Brain microvascular endothelial cell (primary cell): ENCODE measurements around the gene CST9.

Source experiments
- DNase-seq: peaks from one replicate; pipeline ENCODE4 v3.0.0-alpha.2; 2020
- H3K27ac ChIP-seq: fragments of 250-450 bp; sonication (Bioruptor Pico); 2 replicates; pipeline ENCODE4 v1.5.1; 2020; ENCODE audit warnings: mild to moderate bottlenecking, moderate library complexity
- H3K27me3 ChIP-seq: fragments of 250-450 bp; sonication (Bioruptor Pico); replicated peaks from 2 replicates; pipeline ENCODE4 v1.5.1; 2020; ENCODE audit warnings: mild to moderate bottlenecking
- H3K36me3 ChIP-seq: fragments of 250-450 bp; sonication (Bioruptor Pico); replicated peaks from 2 replicates; pipeline ENCODE4 v1.5.1; 2020; ENCODE audit warnings: mild to moderate bottlenecking
- H3K4me3 ChIP-seq: 2 replicates; pipeline ENCODE4 v1.5.1; 2011; ENCODE audit warnings: low read depth, mild to moderate bottlenecking, control low read depth, low read length, moderate library complexity
- in situ Hi-C: cut with HindIII; loops from 2 replicates; pipeline ENCODE4 v1.10.0; 2017; ENCODE audit warnings: low sequenced_read_pairs, low pct_ligation_motif_present
- TF ChIP-seq, protein P1 (sequence below): IDR thresholded peaks from 2 replicates; pipeline ENCODE4 v1.5.1; 2011; ENCODE audit warnings: low read depth, mild to moderate bottlenecking, moderate library complexity, low read length, control low read depth, inconsistent platforms; ENCODE audit errors: missing control alignments

The CST9 gene

DNA sequence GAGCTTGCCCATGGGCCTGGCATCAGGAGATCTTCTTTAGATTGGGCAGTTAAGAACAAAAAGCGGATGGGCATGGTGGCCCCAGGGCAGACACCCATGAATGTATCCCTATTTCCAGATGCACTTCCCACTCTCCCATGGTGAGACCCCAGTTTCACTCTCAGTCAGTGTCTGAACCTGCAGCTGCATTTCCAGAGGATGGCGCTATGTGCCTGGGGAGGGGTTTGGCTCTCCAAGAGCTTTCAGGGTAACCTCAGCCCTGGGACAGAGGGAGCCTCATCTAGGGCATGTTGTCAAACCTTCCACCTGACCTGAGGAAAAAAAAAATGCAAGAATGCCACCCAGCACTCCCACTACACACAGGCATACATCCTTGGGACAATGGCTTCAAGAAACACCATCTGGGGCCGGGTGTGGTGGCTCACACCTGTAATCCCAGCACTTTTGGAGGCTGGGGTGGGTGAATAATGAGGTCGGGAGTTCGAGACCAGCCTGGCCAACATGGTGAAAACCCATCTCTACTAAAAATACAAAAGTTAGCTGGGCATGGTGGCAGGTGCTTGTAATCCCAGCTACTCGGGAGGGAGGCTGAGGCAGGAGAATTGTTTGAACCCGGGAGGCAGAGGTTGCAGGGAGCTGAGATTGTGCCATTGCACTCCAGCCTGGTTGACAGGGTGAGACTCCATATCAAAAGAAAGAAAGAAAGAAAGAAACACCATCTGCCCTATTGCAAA, 39.4 kb downstream of the CST9 start:
- TF ChIP-seq, protein P1, sequence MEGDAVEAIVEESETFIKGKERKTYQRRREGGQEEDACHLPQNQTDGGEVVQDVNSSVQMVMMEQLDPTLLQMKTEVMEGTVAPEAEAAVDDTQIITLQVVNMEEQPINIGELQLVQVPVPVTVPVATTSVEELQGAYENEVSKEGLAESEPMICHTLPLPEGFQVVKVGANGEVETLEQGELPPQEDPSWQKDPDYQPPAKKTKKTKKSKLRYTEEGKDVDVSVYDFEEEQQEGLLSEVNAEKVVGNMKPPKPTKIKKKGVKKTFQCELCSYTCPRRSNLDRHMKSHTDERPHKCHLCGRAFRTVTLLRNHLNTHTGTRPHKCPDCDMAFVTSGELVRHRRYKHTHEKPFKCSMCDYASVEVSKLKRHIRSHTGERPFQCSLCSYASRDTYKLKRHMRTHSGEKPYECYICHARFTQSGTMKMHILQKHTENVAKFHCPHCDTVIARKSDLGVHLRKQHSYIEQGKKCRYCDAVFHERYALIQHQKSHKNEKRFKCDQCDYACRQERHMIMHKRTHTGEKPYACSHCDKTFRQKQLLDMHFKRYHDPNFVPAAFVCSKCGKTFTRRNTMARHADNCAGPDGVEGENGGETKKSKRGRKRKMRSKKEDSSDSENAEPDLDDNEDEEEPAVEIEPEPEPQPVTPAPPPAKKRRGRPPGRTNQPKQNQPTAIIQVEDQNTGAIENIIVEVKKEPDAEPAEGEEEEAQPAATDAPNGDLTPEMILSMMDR, result no peak
- in situ Hi-C loops, result no loop called here
- Histone ChIP-seq H3K27ac (no peak overlapping the region), H3K36me3 (no peaks in the 10 kb centered on the region), H3K4me3 (no peak overlapping the region), H3K27me3 (no peaks in the 10 kb centered on the region)
- DNase-seq, result no peak

DNA sequence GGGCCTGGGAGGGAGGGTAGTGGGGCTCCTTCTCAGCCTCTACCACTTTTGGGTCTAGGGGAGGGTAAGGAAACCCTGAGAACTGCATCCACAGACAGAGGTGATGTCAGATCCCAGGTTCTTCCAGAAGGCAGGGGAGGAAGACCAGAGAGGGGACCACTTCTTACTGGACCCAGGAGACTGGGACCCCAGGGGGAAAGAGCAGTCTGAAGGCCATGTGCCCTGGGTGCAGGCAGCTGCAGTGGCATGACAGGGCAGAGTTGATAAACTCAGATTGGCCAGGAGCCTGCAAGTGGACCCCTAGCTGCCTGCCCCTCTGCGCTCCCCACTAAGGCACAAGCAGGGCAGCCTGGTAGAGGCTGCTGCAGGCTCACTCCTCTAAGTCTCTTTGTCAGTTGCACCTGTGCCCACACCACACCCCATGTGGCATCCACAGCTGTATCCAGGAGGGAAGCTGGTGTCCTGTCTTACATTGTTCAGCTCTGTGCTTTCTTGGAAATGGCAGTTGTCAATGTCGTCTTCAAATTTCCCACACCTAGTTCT, 40.1 kb downstream of the CST9 start:
- Histone ChIP-seq H3K4me3 (no peak overlapping the region), H3K36me3 (no peaks in the 10 kb centered on the region), H3K27ac (no peak overlapping the region), H3K27me3 (no peaks in the 10 kb centered on the region)
- in situ Hi-C loops, result no loop called here
- DNase-seq, result no peak
- TF ChIP-seq, protein P1, result no peak

DNA sequence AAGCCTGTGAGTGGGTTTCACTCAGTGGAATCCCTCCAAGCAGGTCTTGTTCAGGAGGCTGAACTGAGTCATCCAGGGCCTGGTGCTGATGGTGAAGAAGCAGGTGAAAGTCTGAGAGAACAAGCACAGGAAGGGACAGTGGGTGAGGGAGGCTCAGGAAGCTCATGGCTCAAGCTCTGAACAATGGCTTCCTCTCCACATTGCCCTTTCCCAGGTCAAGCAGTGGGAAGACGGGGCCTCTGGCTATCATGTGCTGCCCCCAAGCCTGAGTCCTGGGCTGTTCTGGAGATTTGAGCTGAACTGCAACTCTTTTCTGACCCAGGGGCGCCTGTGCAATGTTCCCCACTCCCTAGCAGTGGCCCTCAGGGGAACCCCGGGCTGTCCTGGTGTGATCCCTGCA, 40.8 kb downstream of the CST9 start:
- no peaks in the 10 kb centered on the region for H3K36me3 ChIP-seq
- in situ Hi-C loops, result no loop called here
- H3K27ac ChIP-seq, result no peak overlapping the region
- H3K4me3 ChIP-seq, result no peak overlapping the region
- H3K27me3 ChIP-seq, result no peaks in the 10 kb centered on the region
- TF ChIP-seq, protein P1, result no peak
- DNase-seq, result no peak

DNA sequence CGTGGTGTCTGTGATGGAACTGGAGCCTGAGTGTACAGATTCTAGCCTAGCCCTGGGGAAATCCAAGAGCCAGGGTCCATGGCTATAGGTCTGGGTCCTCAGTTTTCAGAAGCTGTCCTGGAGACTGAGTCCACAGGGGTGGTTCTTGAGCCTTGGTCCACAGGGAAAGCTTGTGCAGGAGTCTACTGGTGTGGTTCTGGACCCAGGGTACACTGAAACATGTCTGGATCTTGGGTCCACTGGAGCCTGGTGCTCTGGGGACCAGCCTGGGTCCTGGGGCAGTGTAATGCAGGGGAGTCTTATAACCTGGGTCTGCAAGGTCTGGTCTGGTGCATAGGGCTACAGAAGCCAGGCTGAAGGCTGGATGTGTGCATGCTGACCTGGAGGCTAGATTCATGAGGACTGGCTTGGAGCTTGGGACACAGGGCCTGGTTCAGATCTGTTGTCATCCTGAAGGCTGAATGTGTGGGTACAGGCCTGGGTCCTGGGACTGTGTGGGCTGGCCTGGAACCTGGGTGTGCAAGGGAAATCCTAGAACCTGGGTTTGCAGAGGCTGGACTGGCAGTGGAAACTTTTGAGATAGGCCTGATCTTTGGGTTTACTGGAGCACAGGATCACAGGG, 42.9 kb downstream of the CST9 start:
- Histone ChIP-seq H3K4me3 (no peak overlapping the region), H3K27me3 (no peaks in the 10 kb centered on the region), H3K27ac (no peak overlapping the region), H3K36me3 (no peaks in the 10 kb centered on the region)
- in situ Hi-C loops, result no loop called here
- DNase-seq, result no peak
- TF ChIP-seq, protein P1, result no peak

DNA sequence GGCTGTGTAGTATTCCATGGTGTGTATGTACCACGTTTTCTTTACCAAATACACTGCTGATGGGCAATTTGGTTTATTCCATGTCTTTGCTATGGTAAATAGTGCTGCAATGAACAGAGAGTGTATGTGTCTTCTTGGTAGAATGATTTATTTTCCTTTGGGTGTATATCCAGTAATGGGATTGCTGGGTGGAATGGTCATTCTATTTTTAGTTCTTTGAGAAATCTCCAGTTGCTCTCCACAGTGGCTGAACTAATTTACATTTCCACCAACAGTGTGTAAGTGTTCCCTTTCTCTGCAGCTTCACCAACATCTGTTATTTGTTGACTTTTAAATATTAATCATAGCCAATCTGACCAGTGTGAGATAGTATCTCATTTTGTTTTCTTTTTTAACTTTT, 51.3 kb downstream of the CST9 start:
- Histone ChIP-seq H3K4me3 (no peak overlapping the region), H3K27ac (no peak overlapping the region), H3K27me3 (no peaks in the 10 kb centered on the region), H3K36me3 (no peaks in the 10 kb centered on the region)
- TF ChIP-seq, protein P1, result no peak
- in situ Hi-C loops, result no loop called here
- DNase-seq, result no peak
